HG03097 (cell line): ENCODE data around the gene STX7.

Experiments used
- ATAC-seq: cut with Tn5 transposase; IDR thresholded peaks from one replicate; pipeline ENCODE4 v1.9.1; 2021; ENCODE audit not compliant: unreplicated experiment, low FRiP score

STX7 gene

DNA sequence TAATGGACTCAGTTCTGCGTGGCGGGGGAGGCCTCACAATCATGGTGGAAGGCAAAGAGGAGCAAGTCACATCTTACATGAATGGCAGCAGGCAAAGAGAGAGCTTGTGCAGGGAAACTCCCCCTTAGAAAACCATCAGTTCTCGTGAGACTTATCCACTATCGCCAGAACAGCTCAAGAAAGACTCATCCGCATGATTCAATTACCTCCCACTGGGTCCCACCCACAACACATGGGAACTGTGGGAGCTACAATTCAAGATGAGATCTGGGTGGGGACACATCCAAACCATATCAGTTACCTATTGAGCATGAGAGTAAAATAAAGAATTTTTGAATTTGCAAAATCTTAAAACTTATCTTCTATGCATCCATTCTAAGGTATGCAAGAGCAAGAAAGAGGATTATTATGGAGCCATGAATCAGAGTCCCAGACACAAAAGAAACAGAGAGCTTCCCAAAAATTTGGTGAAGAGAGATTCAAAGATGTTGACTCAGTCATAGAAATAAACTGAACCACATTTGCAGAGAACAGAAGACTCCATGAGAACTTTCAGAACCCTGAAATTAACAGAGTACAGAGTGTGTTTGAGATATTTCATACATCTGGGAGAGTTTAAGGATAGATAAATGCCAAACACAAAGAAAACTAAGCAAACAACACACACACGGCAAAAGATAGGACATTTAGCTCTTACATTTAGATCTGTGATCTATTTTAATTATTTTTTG is 94.5 kb downstream of the STX7 start:
- no peak for ATAC-seq

DNA sequence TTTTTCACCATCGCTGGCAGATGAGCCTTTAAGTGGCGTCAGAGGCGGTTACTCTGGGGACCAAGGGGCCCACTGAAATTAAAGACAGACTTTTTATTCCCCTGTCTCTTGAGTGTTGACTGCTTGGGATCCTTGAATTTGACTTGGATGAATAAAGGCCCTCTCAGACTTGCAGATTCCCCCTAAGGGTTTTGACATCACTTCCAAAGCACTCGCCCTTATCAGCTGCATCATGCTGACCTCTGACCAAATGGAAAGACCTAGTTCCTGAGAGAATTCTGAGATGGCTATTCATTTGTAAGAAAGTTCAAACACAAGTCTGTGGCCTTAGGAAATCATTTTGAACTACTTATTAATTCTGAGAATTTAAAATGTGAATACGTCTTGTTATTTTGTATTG is 98.2 kb downstream of the STX7 start:
- no peak for ATAC-seq

GRCh38 chr6:132414322-132414721 is 98.6 kb downstream of the STX7 start:
- no peak for ATAC-seq

- no peak for ATAC-seq
These were observed 99.5 kb downstream of the STX7 start for GRCh38 chr6:132413499-132413802.

DNA sequence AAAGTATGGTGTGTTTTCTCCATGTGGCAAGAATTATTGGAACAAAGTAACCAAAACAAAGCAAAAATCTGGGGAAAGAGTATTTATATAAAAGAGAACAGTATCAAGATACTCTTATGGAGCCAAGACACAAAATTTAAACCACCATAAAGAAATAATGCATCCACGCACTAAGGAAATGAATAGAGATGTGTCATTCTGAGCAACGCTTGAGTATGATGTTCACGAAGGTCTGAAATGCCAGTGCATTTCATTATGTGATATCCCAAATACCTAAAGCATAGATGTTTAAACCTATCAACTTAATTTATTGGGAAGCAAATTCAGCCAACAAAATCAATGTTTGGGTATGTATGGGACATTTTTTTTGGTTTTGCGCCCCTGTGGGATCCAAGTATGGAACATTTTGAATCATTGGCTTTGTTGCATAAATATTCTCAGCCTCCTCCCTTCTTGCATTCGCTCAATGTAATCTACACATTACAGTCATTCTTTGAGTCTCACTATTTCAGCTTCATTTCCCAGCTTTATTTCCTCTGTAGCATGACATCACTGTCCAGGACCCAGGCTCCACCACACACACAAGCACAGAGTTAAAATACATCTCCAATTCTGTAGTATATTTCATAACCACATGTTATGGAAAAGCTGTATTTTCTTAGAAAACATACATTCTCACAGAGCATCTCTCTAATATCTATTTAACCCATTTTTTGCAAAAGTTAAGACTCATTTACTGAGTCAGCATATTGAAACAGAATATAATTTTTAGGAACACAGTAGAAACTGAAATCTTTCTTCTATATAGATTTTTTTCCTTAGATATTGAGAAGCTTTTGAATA is 100.0 kb downstream of the STX7 start:
- ATAC-seq: no peak

GRCh38 chr6:132411296-132411695 is 101.6 kb downstream of the STX7 start:
- ATAC-seq: no peak

DNA sequence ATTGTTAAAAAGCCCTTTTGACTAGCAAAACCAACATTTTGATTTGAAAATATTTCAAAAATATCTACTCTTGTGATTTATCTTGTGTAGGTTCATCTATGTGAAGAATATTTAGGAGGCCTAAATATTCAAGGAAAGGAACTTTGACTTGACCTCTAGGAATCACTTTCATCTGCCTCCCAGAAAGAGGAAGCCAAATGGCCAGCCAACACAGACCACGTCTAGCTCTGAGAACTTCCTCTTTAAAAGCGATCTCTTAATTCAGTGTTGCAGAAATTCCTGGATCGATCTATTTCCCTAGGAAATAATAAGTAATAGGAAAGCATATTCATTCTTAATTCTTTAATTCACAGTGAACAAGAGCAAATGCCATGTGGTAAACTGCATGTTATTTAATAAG is 102.1 kb downstream of the STX7 start:
- ATAC-seq: no peak

- ATAC-seq: no peak
These were observed 107.6 kb downstream of the STX7 start for GRCh38 chr6:132405143-132405915.

DNA sequence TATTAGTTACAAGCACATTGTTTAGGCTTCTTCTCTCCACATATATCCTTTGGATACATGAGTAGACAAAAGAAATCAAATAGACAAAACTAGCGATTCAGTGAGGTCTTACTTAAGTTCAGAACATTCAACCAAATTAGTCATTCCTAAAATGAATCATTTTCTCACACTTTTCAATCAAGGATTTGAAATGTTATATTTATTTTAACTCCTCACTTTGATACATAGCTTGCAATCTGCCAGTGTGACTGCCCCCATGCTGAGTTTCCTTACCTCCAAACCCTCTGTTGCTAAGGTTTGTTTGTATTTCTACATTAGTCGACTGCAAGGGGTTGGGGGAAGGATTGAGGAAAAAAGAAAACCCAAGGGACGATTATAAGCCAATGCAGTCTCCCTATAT is 108.2 kb downstream of the STX7 start:
- no peak for ATAC-seq

GRCh38 chr6:132404330-132404729 is 108.6 kb downstream of the STX7 start:
- ATAC-seq: no peak

- ATAC-seq: no peak
These were observed 111.2 kb downstream of the STX7 start for GRCh38 chr6:132401618-132402285.

GRCh38 chr6:132400883-132401617 is 111.9 kb downstream of the STX7 start, which contains the start of gene MOXD1:
TSS of gene MOXD1 (minus strand) at chr6:132401475. CDS start at chr6:132401426, 49 bp downstream.
- ATAC-seq: no peak

DNA sequence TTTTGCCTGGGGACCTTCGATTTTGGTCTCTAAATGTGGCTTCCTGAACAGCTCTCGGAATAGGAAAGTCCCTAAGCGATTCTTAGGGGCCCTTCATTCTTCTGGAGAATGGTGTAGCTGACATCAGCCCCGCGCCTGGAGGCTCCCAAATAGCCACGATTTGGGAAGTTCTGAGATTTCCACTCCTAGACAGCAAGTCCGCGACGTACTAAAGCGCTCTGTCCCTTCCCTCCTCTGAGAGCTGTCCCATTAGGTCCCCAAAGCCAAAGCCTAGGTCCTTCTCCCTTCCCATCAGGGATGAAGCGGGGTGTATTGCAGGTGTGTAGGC is 112.4 kb downstream of the STX7 start:
- no peak for ATAC-seq

DNA sequence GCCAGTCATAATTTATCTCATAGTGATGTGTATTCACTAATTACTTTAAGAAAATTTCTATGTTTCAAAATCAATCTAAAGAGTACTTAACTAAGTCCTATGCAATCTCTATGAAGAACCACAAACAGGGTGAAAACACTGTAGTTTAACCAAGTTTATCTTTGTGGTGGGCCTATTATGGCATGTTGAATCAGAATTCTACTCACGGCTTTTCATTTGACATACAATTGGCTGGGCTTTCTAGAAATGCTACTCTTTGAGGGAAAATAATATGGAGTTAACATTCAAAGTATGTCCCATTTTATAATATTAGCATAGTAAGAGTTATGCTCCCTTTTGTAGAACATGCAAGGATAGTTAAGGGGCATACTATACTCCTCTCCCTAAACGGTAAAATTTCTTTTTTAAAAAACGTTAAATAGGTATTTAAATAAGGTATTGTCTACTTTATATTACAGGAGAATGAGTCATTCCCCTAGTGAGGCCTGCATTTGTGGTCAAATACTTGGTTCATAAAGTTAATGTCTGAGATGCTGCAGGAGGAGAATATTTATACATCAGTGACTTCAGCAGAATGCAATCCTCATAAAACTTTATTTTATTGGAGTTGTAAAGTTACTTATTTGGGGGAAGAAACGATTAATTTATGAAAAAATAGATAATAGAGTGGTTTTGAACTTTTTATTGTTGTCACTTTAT is 113.4 kb downstream of the STX7 start:
- no peak for ATAC-seq
